ENCODE results near the gene RNASE8.

The RNASE8 gene

DNA sequence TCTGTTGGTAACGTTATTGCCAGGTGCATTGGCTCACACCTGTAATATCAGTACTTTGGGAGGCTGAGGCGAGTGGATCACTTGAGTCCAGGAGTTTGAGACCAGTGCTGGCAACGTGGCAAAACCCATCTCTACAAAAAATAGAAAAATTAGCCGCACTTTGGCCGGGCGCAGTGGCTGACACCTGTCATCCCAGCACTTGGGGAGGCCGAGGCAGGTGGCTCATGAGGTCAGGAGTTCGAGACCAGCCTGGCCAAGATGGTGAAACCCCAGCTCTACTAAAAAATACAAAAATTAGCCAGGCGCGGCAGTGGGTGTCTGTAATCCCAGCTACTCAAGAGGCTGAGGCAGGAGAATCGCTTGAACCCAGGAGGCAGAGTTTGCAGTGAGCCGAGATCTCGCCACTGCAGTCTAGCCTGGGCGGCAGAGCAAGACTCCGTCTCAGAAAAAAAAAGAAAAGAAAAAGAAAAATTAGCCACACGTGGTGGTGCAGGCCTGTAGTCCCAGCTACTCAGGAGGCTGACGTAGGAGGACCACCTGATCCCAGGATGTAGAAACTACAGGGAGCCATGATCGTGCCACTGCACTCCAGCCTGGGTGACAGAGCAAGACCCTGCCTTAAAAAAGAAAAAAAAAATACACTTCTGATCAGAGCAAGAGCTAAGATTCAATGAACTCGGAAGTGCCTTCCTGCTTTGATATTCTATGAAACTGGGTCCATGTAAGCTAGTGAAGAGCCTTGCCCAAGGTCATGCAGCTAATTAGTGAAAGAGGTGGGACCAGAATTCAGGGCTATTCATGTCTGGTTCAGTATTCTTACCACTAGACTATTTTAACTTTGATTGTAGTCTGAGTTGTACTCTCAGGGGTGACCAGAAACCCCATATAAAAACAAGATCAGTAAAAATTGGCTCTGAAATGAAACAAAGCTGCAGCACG is 4.2 kb upstream of the RNASE8 start:
- H3K79me2 ChIP-seq (ENCODE audit: insufficient read depth, low read depth) = no peaks in the 10 kb centered on the region
- no peaks in the 10 kb centered on the region for H3K4me1 ChIP-seq (ENCODE audit: low read depth, poor library complexity, severe bottlenecking)
- TF ChIP-seq, protein P1, sequence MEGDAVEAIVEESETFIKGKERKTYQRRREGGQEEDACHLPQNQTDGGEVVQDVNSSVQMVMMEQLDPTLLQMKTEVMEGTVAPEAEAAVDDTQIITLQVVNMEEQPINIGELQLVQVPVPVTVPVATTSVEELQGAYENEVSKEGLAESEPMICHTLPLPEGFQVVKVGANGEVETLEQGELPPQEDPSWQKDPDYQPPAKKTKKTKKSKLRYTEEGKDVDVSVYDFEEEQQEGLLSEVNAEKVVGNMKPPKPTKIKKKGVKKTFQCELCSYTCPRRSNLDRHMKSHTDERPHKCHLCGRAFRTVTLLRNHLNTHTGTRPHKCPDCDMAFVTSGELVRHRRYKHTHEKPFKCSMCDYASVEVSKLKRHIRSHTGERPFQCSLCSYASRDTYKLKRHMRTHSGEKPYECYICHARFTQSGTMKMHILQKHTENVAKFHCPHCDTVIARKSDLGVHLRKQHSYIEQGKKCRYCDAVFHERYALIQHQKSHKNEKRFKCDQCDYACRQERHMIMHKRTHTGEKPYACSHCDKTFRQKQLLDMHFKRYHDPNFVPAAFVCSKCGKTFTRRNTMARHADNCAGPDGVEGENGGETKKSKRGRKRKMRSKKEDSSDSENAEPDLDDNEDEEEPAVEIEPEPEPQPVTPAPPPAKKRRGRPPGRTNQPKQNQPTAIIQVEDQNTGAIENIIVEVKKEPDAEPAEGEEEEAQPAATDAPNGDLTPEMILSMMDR (conservative IDR thresholded peaks at IDR 0.05; ENCODE audit: low read depth, low read length) = no peak
- no peaks in the 10 kb centered on the region for H4K20me1 ChIP-seq (ENCODE audit: insufficient read depth)
- H3K9ac ChIP-seq = no peak overlapping the region
- no peaks in the 10 kb centered on the region for H3K27me3 ChIP-seq (ENCODE audit: insufficient read depth, low read depth)
- no peak overlapping the region for H3K27ac ChIP-seq
- no peak overlapping the region for H3K4me2 ChIP-seq
- no peak overlapping the region for H2AFZ ChIP-seq (ENCODE audit: low read depth)
- no peak overlapping the region for H3K4me3 ChIP-seq (IDR thresholded peaks at IDR 0.05; ENCODE audit: insufficient read depth, low read depth, low read length)
- no peaks in the 10 kb centered on the region for H3K36me3 ChIP-seq (ENCODE audit: insufficient read depth)

DNA sequence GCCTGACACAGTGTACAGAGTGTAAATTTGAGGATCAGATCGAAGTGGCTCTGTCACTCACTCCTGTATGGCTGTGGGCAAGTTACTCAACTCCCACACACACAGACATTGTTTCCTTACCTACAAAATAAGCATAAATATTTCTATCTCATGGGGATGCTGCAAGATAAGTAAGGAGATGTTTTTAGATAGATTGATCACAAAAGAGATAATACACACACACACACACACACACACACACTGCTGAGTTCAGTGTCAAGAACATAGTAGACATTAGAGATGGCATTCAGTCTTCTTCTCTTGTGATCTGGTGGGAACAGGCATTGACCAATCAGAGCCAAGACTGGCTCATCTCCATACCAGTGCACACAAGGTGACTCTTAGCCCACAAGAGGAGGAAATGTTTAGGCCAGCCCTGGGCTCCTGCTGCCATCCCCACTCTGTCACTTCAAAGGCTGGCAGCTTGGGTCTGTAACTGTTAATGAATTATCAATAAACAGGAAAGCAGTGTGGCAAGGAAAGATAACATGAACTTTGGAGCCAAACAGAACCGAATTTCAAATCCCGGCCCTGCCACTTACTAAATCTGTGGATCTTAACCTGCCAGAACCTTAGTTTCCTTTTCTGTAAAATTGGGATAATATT is 3.4 kb upstream of the RNASE8 start:
- Histone ChIP-seq H3K27me3 (ENCODE audit: insufficient read depth, low read depth) (no peaks in the 10 kb centered on the region), H3K4me1 (ENCODE audit: low read depth, poor library complexity, severe bottlenecking) (no peaks in the 10 kb centered on the region), H3K27ac (no peak overlapping the region), H3K79me2 (ENCODE audit: insufficient read depth, low read depth) (no peaks in the 10 kb centered on the region), H4K20me1 (ENCODE audit: insufficient read depth) (no peaks in the 10 kb centered on the region), H3K4me3 (IDR thresholded peaks at IDR 0.05; ENCODE audit: insufficient read depth, low read depth, low read length) (no peak overlapping the region), H3K4me2 (no peak overlapping the region), H3K36me3 (ENCODE audit: insufficient read depth) (no peaks in the 10 kb centered on the region), H2AFZ (ENCODE audit: low read depth) (no peak overlapping the region), H3K9ac (no peak overlapping the region)
- TF ChIP-seq, protein P1 (conservative IDR thresholded peaks at IDR 0.05; ENCODE audit: low read depth, low read length) = no peak

DNA sequence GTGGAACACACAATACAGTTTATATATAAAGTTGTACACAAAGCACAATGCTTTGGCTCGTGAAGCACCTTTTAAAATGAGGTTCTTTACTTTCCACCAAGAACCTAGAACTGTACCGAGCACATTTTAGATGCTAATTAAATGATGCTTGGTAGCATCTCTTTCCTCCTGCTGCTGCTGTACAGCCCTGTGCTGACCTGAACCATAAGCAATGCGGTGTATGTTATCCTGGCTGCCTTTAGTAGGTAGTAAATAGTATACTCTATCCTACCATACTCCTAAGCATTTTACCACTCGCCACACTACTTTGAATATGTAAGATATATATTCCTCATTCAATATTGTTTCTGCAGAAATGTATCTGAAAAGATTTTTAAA is 2.9 kb upstream of the RNASE8 start:
- Histone ChIP-seq H4K20me1 (ENCODE audit: insufficient read depth) (no peaks in the 10 kb centered on the region), H3K4me2 (no peak overlapping the region), H3K27me3 (ENCODE audit: insufficient read depth, low read depth) (no peaks in the 10 kb centered on the region), H3K4me1 (ENCODE audit: low read depth, poor library complexity, severe bottlenecking) (no peaks in the 10 kb centered on the region), H3K36me3 (ENCODE audit: insufficient read depth) (no peaks in the 10 kb centered on the region), H3K27ac (no peak overlapping the region), H3K4me3 (IDR thresholded peaks at IDR 0.05; ENCODE audit: insufficient read depth, low read depth, low read length) (no peak overlapping the region), H3K9ac (no peak overlapping the region), H3K79me2 (ENCODE audit: insufficient read depth, low read depth) (no peaks in the 10 kb centered on the region), H2AFZ (ENCODE audit: low read depth) (no peak overlapping the region)
- TF ChIP-seq, protein P1 (conservative IDR thresholded peaks at IDR 0.05; ENCODE audit: low read depth, low read length) = no peak

DNA sequence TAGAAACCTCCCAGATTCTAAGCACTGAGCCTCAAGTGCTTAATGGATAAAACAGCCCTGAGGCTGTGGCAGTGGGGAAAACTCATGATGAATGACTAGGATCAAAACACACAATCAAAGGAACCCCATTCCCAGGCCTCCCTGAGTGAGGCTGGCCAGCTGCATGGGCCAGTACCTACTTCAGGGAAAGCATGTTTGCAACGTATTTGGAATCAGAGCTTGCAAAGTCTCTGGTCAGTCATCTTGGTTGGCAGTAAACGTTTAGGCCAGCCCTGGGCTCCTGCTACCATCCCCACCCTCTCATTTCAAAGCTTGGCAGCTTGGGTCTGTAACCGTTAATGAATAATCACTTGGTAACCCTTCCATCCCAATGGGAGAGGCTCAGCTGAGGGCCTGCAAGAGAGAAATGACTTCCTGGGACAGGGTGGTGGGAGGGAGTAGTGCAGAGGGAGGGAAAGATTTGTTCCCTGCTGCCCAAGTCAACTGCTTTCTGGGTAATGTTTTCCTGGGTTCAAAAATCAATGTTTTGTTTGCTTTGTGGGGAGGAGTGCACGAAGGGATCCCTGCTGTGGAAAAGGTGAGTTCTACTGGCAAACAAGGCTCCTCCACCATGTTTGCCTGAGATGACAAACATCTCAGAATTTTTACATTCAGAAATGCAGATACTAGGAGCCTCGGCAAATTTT is 2.0 kb upstream of the RNASE8 start:
- no peak overlapping the region for H3K4me3 ChIP-seq (IDR thresholded peaks at IDR 0.05; ENCODE audit: insufficient read depth, low read depth, low read length)
- H4K20me1 ChIP-seq (ENCODE audit: insufficient read depth) = no peaks in the 10 kb centered on the region
- TF ChIP-seq, protein P1 (conservative IDR thresholded peaks at IDR 0.05; ENCODE audit: low read depth, low read length) = no peak
- no peak overlapping the region for H2AFZ ChIP-seq (ENCODE audit: low read depth)
- no peaks in the 10 kb centered on the region for H3K4me1 ChIP-seq (ENCODE audit: low read depth, poor library complexity, severe bottlenecking)
- no peak overlapping the region for H3K4me2 ChIP-seq
- no peaks in the 10 kb centered on the region for H3K36me3 ChIP-seq (ENCODE audit: insufficient read depth)
- H3K27me3 ChIP-seq (ENCODE audit: insufficient read depth, low read depth) = no peaks in the 10 kb centered on the region
- no peak overlapping the region for H3K9ac ChIP-seq
- no peak overlapping the region for H3K27ac ChIP-seq
- H3K79me2 ChIP-seq (ENCODE audit: insufficient read depth, low read depth) = no peaks in the 10 kb centered on the region
